ENCODE data around the gene OR5T3.

Gene OR5T3

DNA sequence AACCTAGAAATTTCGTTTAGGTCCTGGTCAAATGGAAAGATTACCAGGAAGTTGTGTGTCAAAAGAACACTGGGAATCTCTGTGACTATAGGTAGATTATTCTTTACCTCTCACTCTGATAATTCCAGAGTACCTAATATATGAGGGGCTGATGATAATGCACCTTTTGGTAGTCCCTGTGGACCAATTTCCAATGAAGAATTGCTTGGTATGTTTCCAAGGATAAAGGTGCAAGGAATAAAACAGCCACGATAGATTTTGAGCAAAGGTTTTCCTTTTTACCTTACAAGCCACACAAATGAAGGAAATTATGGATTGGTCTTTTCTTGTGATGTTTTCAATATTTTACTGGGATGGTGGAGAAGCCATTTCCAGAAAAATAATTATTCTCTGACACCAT lies 40.1 kb downstream of the OR5T3 start, which contains the start of gene OR8H1:
Gene OR8H1 (minus strand): TSS at position 101 of the 400 bp plus-strand sequence. CDS start 1,192 bp downstream, outside the sequence.
- TF ChIP-seq, protein P1, sequence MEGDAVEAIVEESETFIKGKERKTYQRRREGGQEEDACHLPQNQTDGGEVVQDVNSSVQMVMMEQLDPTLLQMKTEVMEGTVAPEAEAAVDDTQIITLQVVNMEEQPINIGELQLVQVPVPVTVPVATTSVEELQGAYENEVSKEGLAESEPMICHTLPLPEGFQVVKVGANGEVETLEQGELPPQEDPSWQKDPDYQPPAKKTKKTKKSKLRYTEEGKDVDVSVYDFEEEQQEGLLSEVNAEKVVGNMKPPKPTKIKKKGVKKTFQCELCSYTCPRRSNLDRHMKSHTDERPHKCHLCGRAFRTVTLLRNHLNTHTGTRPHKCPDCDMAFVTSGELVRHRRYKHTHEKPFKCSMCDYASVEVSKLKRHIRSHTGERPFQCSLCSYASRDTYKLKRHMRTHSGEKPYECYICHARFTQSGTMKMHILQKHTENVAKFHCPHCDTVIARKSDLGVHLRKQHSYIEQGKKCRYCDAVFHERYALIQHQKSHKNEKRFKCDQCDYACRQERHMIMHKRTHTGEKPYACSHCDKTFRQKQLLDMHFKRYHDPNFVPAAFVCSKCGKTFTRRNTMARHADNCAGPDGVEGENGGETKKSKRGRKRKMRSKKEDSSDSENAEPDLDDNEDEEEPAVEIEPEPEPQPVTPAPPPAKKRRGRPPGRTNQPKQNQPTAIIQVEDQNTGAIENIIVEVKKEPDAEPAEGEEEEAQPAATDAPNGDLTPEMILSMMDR (conservative IDR thresholded peaks at IDR 0.05; ENCODE audit: low read depth, low read length), result no peak
- DNase-seq (ENCODE audit: low read depth), result no peak
- H3K4me3 ChIP-seq (ENCODE audit: low read length), result no peak within 1 kb of the TSS

DNA sequence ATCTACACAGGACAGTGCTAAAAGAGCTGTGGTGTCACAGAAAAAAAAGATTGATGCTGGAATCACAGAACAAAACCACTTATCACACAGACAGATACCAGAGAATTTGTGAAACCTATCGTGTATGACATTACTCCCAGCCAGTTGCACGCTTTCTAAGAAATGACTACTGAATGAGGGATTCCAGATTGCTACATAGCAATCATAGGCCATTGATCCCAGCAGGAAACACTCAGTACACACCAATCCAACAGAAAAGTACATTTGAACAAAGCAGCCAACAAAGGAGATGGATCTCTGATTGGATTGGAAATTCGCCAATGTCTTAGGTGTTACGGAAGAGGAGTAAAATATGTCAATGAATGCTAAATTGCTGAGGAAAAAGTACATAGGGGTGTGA lies 44.8 kb downstream of the OR5T3 start:
- no peak overlapping the region for H3K4me3 ChIP-seq (ENCODE audit: low read length)
- TF ChIP-seq, protein P1 (conservative IDR thresholded peaks at IDR 0.05; ENCODE audit: low read depth, low read length), result no peak

More for the DNA sequence above, 44.8 kb downstream of the OR5T3 start:
- no peak for DNase-seq (ENCODE audit: low read depth)
